Measurements from ENCODE around the gene UBE2QL1.

GRCh38 chr5:6472792-6473191, 24.1 kb downstream of the UBE2QL1 start:
- TF ChIP-seq CTCF (IDR thresholded peaks at IDR 0.05) (no peak), POLR2A (IDR thresholded peaks at IDR 0.05) (no peak)
